ENCODE measurements around the gene RIC8A.

The RIC8A gene

DNA sequence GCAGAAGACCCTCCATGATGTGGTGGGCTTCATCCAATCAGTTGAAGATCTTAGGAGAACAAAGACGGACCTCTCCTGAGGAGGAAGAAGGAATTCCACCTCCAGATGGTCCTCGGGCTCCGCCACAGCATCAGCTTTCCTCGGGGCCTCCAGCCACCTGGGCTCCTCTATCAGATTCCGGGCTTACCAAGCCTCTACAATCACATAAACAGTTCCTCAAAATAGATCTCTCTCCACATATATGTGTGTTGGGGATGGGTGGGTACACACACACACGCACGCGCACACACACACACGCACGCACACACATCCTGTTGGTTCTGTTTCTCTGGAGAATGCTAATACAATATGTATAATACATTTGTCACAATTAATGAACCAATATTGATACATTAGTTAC, 51.9 kb downstream of the RIC8A start:
- Mint-ChIP-seq H3K27ac (no peak overlapping the region), H3K4me1 (no peaks in the 10 kb centered on the region), H3K27me3 (ENCODE audit: low read depth) (peaks cover 3% of the 10 kb centered on the region), H3K36me3 (ENCODE audit: low read depth) (no peaks in the 10 kb centered on the region), H3K9me3 (peaks cover 13% of the 10 kb centered on the region), H3K4me3 (no peak overlapping the region)
- TF ChIP-seq, protein P1, sequence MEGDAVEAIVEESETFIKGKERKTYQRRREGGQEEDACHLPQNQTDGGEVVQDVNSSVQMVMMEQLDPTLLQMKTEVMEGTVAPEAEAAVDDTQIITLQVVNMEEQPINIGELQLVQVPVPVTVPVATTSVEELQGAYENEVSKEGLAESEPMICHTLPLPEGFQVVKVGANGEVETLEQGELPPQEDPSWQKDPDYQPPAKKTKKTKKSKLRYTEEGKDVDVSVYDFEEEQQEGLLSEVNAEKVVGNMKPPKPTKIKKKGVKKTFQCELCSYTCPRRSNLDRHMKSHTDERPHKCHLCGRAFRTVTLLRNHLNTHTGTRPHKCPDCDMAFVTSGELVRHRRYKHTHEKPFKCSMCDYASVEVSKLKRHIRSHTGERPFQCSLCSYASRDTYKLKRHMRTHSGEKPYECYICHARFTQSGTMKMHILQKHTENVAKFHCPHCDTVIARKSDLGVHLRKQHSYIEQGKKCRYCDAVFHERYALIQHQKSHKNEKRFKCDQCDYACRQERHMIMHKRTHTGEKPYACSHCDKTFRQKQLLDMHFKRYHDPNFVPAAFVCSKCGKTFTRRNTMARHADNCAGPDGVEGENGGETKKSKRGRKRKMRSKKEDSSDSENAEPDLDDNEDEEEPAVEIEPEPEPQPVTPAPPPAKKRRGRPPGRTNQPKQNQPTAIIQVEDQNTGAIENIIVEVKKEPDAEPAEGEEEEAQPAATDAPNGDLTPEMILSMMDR (IDR thresholded peaks at IDR 0.05; ENCODE audit: unreplicated experiment in 3 of 3): no peak

DNA sequence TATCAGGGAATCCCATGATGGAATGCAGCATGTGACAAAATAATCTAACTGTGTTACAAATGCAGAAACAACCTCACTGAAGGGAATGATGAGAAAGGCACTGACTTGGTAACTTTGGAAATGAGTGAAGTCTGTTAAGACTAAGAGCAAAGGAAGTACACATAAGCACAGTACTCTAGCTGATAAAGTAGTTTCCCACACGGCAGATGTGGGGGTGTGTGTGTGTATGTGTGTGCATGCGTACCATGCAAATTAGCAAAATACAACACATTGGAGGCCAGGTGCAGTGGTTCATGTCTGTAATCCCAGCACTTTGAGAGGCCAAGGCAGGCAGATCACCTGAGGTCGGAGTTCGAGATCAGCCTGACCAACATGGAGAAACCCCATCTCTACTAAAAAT, 54.1 kb downstream of the RIC8A start:
- no peak overlapping the region for H3K4me3 Mint-ChIP-seq
- H3K4me1 Mint-ChIP-seq: no peaks in the 10 kb centered on the region
- no peak overlapping the region for H3K27ac Mint-ChIP-seq
- TF ChIP-seq, protein P1 (IDR thresholded peaks at IDR 0.05; ENCODE audit: unreplicated experiment in 3 of 3): no peak
- no peaks in the 10 kb centered on the region for H3K36me3 Mint-ChIP-seq (ENCODE audit: low read depth)
- peaks cover 3% of the 10 kb centered on the region for H3K27me3 Mint-ChIP-seq (ENCODE audit: low read depth)
- peaks cover 13% of the 10 kb centered on the region for H3K9me3 Mint-ChIP-seq
